Measurements from ENCODE around the gene TCP11L2. TPM values are rescaled to one million over a fixed set of nuclear protein-coding genes. Genes with fewer than 3 reads are reported as not detected.

Gene TCP11L2
- total and polyA plus RNA-seq, 9 donors, result 8.5 to 41.7 (median 21.2) TPM

- intact Hi-C loops (cut with DNase I), result loop anchor here in 2 of 4 donors (5.0 to 10.0 kb wide), 2 partner anchors 95 to 98 kb away; partner anchors contain the start of gene CKAP4 (in 2 of the 2)
- no peaks in the 10 kb centered on the region for H3K9me3 ChIP-seq
- DNase-seq, result peak; percentile 80 to 90 (median 86)
- TF ChIP-seq EP300 (IDR thresholded peaks at IDR 0.05) (no peak), CTCF (IDR thresholded peaks at IDR 0.05) (no peak), POLR2A (IDR thresholded peaks at IDR 0.05) (no peak)
- H3K36me3 ChIP-seq, result no peaks in the 10 kb centered on the region
- no peak overlapping the region for H3K4me3 ChIP-seq
- peak overlapping the region in 1 of 2 donors; percentile 56 for H3K27ac ChIP-seq
- H3K27me3 ChIP-seq, result no peaks in the 10 kb centered on the region
- 9 to 15% (median 13%) methylated on average over 9 of the region's 9 CpGs for WGBS, 3 donors
- peaks cover 10% of the 10 kb centered on the region for H3K4me1 ChIP-seq (ENCODE audit: insufficient read depth)
Observed at GRCh38 chr12:106342397-106343213, 40.1 kb downstream of the TCP11L2 start.

- intact Hi-C loops (cut with DNase I), result loop anchor here in 2 of 4 donors (5.0 to 10.0 kb wide), 2 partner anchors 96 to 98 kb away; partner anchors contain the start of gene CKAP4 (in 2 of the 2)
- DNase-seq, result no peak
- Histone ChIP-seq H3K4me1 (ENCODE audit: insufficient read depth) (peaks cover 10% of the 10 kb centered on the region), H3K27me3 (no peaks in the 10 kb centered on the region), H3K4me3 (no peak overlapping the region), H3K9me3 (no peaks in the 10 kb centered on the region), H3K27ac (peak overlapping the region in 1 of 2 donors; percentile 55), H3K36me3 (no peaks in the 10 kb centered on the region)
- WGBS, 3 donors, result 44 to 48% (median 48%) methylated on average over 2 of the region's 2 CpGs
- TF ChIP-seq POLR2A (IDR thresholded peaks at IDR 0.05), result no peak
- no peak for TF ChIP-seq EP300 (IDR thresholded peaks at IDR 0.05)
- no peak for TF ChIP-seq CTCF (IDR thresholded peaks at IDR 0.05)
Observed at GRCh38 chr12:106343214-106343528, 40.6 kb downstream of the TCP11L2 start.

- intact Hi-C loops (cut with DNase I), result loop anchor here in 2 of 4 donors (5.0 to 10.0 kb wide), 2 partner anchors 97 to 99 kb away; partner anchors contain the start of gene CKAP4 (in 2 of the 2)
- WGBS, 3 donors, result 87 to 92% (median 89%) methylated on average over 5 of the region's 5 CpGs
- TF ChIP-seq EP300 (IDR thresholded peaks at IDR 0.05) (no peak), CTCF (IDR thresholded peaks at IDR 0.05) (no peak), POLR2A (IDR thresholded peaks at IDR 0.05) (no peak)
- DNase-seq, result no peak
- no peak overlapping the region for H3K4me3 ChIP-seq
- peak overlapping the region in 1 of 2 donors; percentile 55 for H3K27ac ChIP-seq
- no peaks in the 10 kb centered on the region for H3K36me3 ChIP-seq
- peaks cover 10% of the 10 kb centered on the region for H3K4me1 ChIP-seq (ENCODE audit: insufficient read depth)
- H3K27me3 ChIP-seq, result no peaks in the 10 kb centered on the region
- H3K9me3 ChIP-seq, result no peaks in the 10 kb centered on the region
Observed at GRCh38 chr12:106344131-106344530, 41.6 kb downstream of the TCP11L2 start.

GRCh38 chr12:106345746-106346145, 43.2 kb downstream of the TCP11L2 start:
- Histone ChIP-seq H3K9me3 (no peaks in the 10 kb centered on the region), H3K27ac (no peak overlapping the region), H3K27me3 (no peaks in the 10 kb centered on the region), H3K4me1 (ENCODE audit: insufficient read depth) (peaks cover 10% of the 10 kb centered on the region), H3K4me3 (no peak overlapping the region), H3K36me3 (no peaks in the 10 kb centered on the region)
- TF ChIP-seq EP300 (IDR thresholded peaks at IDR 0.05) (no peak), POLR2A (IDR thresholded peaks at IDR 0.05) (no peak), CTCF (IDR thresholded peaks at IDR 0.05) (no peak)
- DNase-seq, result no peak
- WGBS, 3 donors, result 70 to 92% (median 86%) methylated on average over 5 of the region's 5 CpGs
- intact Hi-C loops (cut with DNase I), result loop anchor here in 1 of 4 donors (10.0 kb wide), 1 partner anchor 101 kb away; the partner anchor contains the start of gene CKAP4

Data from ovary (tissue), 9 donors.